HT1080 (cell line): Measurements from ENCODE around the gene TCEAL5. TPM values are rescaled to one million over a fixed set of nuclear protein-coding genes. Genes with fewer than 3 reads are reported as not detected.
A peak's percentile ranks its signal among the peaks of the same experiment; 100 is the strongest.
"Not testable (repeated sequence)": the region's sequence is repeated elsewhere in the genome, so short reads cannot be mapped to it uniquely, and the experiment has no call there.

Source experiments
- DNase-seq: peaks from one replicate; pipeline ENCODE4 v3.0.0-alpha.2; 2015; ENCODE audit warnings: low read depth
- polyA plus RNA-seq, 2 experiments: library from polyadenylated mRNA; depleted of rRNA; stranded (reverse); fragments of >200 nt; gene quantifications; 2 replicates each; pipeline ENCODE4 v1.2.3, GENCODE V29; 2015
- total RNA-seq: library from RNA; depleted of rRNA; stranded (reverse); fragments of >200 nt; shearing (Covaris generic); gene quantifications from 2 replicates; pipeline ENCODE4 v1.2.3, GENCODE V29; 2014; rRNA removed

The TCEAL5 gene
- not detected in 2 replicates for total RNA-seq
- polyA plus RNA-seq (2015; cell fraction: cytosol; rRNA removed), result not detected in 2 replicates
- polyA plus RNA-seq (2015; cell fraction: nucleus; rRNA removed), result not detected in 2 replicates

GRCh38 chrX:103276581-103277002 lies at the start of gene TCEAL5:
TSS of gene TCEAL5 (minus strand) at chrX:103276750. CDS start at chrX:103274563, 2,187 bp downstream.
- DNase-seq, result no peak

GRCh38 chrX:103311399-103311780 lies 34.8 kb upstream of the TCEAL5 start:
- DNase-seq, result no peak

- DNase-seq, result peak; percentile 51
Measured at GRCh38 chrX:103310555-103311398, 34.2 kb upstream of the TCEAL5 start, which contains the start of gene BEX2. TSS of gene BEX2 (minus strand) at chrX:103310990. CDS start at chrX:103309976, 1,014 bp downstream.

GRCh38 chrX:103309860-103310554 lies 33.5 kb upstream of the TCEAL5 start:
- DNase-seq, result no peak

- DNase-seq, result not testable (repeated sequence)
Measured at GRCh38 chrX:103305666-103306065, 29.1 kb upstream of the TCEAL5 start.

- no peak for DNase-seq
Measured at GRCh38 chrX:103304705-103305104, 28.2 kb upstream of the TCEAL5 start.

GRCh38 chrX:103293118-103293517 lies 16.6 kb upstream of the TCEAL5 start:
- no peak for DNase-seq

GRCh38 chrX:103279624-103280023 lies 3.1 kb upstream of the TCEAL5 start:
- DNase-seq, result no peak

GRCh38 chrX:103275947-103276567 lies 493 bp downstream of the TCEAL5 start:
- DNase-seq, result no peak

- no peak for DNase-seq
Measured at GRCh38 chrX:103274284-103274683, 2.3 kb downstream of the TCEAL5 start.

- DNase-seq, result no peak
Measured at GRCh38 chrX:103258275-103258674, 18.3 kb downstream of the TCEAL5 start.

- DNase-seq, result no peak
Measured at GRCh38 chrX:103256651-103257050, 19.9 kb downstream of the TCEAL5 start.

GRCh38 chrX:103254921-103255493 lies 21.5 kb downstream of the TCEAL5 start, which contains the start of gene TCEAL8:
TSS of gene TCEAL8 (minus strand) at chrX:103255155. CDS start at chrX:103253979, 1,176 bp downstream.
- DNase-seq, result peak; percentile 70

GRCh38 chrX:103254171-103254824 lies 22.3 kb downstream of the TCEAL5 start:
- DNase-seq, result peak; percentile 51

- no peak for DNase-seq
Measured at GRCh38 chrX:103253608-103254007, 22.9 kb downstream of the TCEAL5 start.

GRCh38 chrX:103250977-103251376 lies 25.6 kb downstream of the TCEAL5 start:
- no peak for DNase-seq

GRCh38 chrX:103249805-103250204 lies 26.7 kb downstream of the TCEAL5 start:
- DNase-seq, result no peak

GRCh38 chrX:103248553-103248952 lies 28.0 kb downstream of the TCEAL5 start:
- no peak for DNase-seq

- no peak for DNase-seq
Measured at GRCh38 chrX:103240155-103240554, 36.4 kb downstream of the TCEAL5 start.

- no peak for DNase-seq
Measured at GRCh38 chrX:103236296-103236695, 40.3 kb downstream of the TCEAL5 start.

- DNase-seq, result not testable (repeated sequence)
Measured at GRCh38 chrX:103235608-103236007, 40.9 kb downstream of the TCEAL5 start.
